Measurements from ENCODE around the gene HS6ST3.
A peak's percentile ranks its signal among the peaks of the same experiment; 100 is the strongest.
"Not testable (repeated sequence)": the region's sequence is repeated elsewhere in the genome, so short reads cannot be mapped to it uniquely, and the experiment has no call there.

HS6ST3 gene

GRCh38 chr13:96093296-96094006, 3.5 kb downstream of the HS6ST3 start:
- no peak for DNase-seq

GRCh38 chr13:96100457-96101220, 10.7 kb downstream of the HS6ST3 start:
- no peak for DNase-seq

- DNase-seq, result no peak
These were observed 14.6 kb downstream of the HS6ST3 start for GRCh38 chr13:96104516-96104915.

- DNase-seq, result not testable (repeated sequence)
These were observed 18.2 kb downstream of the HS6ST3 start for GRCh38 chr13:96108072-96108471.

GRCh38 chr13:96109125-96109524, 19.2 kb downstream of the HS6ST3 start:
- no peak for DNase-seq

GRCh38 chr13:96112936-96113335, 23.0 kb downstream of the HS6ST3 start:
- no peak for DNase-seq

- not testable (repeated sequence) for DNase-seq
These were observed 25.5 kb downstream of the HS6ST3 start for GRCh38 chr13:96115368-96115767.

GRCh38 chr13:96119921-96120320, 30.0 kb downstream of the HS6ST3 start:
- no peak for DNase-seq

GRCh38 chr13:96130818-96131340, 41.0 kb downstream of the HS6ST3 start:
- DNase-seq, result peak; percentile 12

- peak; percentile 28 for DNase-seq
These were observed 51.1 kb downstream of the HS6ST3 start for GRCh38 chr13:96141032-96141431.

GRCh38 chr13:96159725-96160124, 69.8 kb downstream of the HS6ST3 start:
- DNase-seq, result no peak

- no peak for DNase-seq
These were observed 71.2 kb downstream of the HS6ST3 start for GRCh38 chr13:96161141-96161540.

GRCh38 chr13:96165840-96166239, 75.9 kb downstream of the HS6ST3 start:
- DNase-seq, result no peak

- DNase-seq, result no peak
These were observed 82.2 kb downstream of the HS6ST3 start for GRCh38 chr13:96172066-96172465.

- no peak for DNase-seq
These were observed 88.9 kb downstream of the HS6ST3 start for GRCh38 chr13:96178759-96179158.

GRCh38 chr13:96179309-96179708, 89.4 kb downstream of the HS6ST3 start:
- no peak for DNase-seq

GRCh38 chr13:96181911-96182310, 92.0 kb downstream of the HS6ST3 start:
- DNase-seq, result peak; percentile 14

- no peak for DNase-seq
These were observed 95.9 kb downstream of the HS6ST3 start for GRCh38 chr13:96185818-96186217.

- no peak for DNase-seq
These were observed 101.5 kb downstream of the HS6ST3 start for GRCh38 chr13:96191367-96191766.

GRCh38 chr13:96193728-96194310, 103.9 kb downstream of the HS6ST3 start:
- no peak for DNase-seq

- no peak for DNase-seq
These were observed 108.1 kb downstream of the HS6ST3 start for GRCh38 chr13:96198038-96198437.

GRCh38 chr13:96199315-96199714, 109.4 kb downstream of the HS6ST3 start:
- no peak for DNase-seq

GRCh38 chr13:96200810-96201209, 110.9 kb downstream of the HS6ST3 start:
- DNase-seq, result no peak

- DNase-seq, result no peak
These were observed 112.4 kb downstream of the HS6ST3 start for GRCh38 chr13:96202315-96202714.
